Activated effector memory CD4-positive, alpha-beta T cell treated with anti-CD3 and anti-CD28 coated beads, Interleukin-2, amount 50 U/mL, for 16 hours (primary cell): ENCODE measurements around the gene DLL1.

Experiments
- DNase-seq: peaks from one replicate; pipeline ENCODE4 v3.0.0-alpha.2; 2020

Gene DLL1

DNA sequence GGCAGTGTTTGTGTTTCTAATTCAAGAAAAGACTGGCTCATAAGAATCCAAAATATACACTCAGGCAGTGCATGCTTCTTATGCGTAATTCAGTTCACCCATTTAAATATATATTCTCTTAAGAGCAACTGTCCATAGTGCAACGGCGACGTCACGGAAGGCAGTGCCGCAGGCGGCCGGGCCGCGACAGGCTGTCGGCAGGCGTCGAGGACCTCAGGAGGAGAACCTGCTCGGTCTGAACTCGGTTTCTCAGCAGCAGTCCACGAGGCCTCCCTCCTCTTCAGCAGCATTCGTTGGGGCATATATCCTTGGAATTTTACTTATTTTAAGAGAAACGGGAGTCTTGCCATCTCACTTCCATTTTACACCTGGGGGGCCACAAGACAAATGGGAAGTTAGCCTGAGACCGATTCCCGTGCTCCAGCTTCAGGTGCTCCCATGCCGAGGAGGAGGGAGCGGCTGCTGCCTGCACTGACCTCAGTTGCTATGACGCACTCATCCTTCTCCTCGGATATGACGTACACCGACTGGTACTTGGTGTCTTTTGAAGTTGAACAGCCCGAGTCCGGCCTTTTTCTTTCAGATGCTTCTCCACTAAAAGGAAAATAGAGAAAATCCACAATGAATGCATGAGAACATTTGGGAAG, 8.2 kb downstream of the DLL1 start:
- peak; percentile 27 for DNase-seq

DNA sequence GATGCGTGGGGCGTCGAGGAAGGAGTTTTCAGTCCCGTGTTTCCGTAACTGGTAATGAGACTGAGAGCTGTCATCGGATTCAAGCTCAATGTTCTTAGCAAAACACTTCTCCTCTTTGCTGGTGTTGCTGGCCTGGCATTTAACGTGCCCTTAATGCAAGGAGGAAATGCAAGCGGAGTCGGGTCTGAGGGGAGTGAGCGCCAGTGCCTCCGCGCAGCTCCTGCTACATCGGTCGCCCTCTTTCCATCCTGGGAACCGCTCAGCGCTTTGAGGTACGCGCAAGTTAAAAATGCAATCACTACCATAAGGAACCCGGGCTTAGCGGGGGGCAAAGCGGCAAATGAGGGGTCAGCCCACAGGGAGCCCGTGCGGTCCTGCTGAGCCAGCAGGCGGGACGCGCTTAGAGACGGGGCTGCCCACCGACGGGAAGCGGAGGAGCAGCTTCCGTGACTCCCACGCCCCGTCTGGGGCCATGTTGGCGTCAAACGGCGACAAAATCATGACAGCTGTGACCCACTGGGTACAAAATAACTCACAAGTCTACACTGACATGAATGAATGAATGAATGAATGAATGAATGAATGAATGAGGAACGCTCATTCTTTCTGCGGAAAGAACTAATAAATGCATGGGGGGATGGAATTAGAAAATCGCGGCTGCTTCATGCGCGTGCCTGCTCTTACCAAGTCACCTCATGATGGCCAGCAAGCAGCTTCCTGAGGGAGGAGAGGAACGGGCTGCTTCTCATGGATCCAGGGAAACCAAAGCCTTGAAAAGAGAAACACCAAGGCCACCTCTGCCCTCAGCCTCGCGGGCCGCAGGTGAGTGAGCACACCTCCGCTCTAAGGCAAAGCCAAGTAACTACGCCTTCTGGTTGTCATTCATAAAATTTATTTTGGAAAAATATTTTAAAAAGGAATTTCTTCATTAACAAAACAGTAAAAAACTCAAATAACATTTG, 9.3 kb downstream of the DLL1 start:
- DNase-seq = peak; percentile 30

DNA sequence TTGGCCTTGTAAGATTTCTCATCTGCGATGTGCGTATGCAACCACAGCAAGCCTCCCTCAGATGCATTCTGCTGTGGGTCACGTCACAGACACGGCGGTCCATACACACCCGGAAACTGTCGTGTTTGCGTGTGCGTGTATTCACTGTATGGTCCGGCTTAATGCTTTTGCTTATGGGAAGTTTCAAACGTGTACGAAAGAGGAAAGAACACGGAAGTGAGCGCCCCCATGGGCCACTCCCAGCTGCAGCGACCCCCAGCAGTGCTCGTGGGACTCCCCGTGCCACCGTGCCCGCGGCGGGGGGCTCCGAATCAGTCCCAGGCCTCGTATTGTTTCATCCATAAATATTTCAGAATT, 10.2 kb downstream of the DLL1 start:
- no peak for DNase-seq

DNA sequence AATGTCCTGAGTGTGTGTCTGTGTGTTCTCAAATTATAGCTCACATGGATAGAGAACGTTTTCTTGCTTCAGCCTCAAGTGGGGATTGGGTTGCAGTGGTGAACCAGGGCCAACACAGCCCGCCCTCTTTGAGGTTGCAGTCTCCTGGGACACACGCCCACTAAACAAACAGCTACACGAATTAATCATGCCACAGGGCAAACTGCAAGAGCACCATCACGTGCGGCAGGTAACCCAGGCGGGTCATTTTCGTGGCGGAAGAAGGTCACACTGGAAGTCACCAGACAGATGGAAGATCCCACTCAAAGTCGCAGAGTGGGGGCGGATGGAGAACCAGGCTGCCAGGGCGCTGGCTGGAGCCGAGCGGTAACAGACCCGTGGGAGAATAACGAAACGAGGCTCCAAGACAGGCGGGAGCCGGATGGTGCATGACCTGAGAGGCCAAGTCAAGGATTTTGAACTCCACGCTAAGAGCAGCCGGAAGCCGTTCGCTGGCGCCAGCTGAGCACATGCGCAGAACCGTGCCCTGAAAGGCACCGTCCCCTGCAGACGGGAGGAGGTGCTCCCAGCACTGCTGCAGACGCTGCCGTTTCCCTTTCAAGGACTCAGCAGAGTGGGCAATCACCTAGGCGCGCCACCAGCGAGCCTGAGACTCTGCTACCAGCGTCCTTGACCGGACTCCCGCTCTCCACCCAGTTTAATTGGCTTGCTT, 10.7 kb downstream of the DLL1 start:
- DNase-seq = peak; percentile 79

DNA sequence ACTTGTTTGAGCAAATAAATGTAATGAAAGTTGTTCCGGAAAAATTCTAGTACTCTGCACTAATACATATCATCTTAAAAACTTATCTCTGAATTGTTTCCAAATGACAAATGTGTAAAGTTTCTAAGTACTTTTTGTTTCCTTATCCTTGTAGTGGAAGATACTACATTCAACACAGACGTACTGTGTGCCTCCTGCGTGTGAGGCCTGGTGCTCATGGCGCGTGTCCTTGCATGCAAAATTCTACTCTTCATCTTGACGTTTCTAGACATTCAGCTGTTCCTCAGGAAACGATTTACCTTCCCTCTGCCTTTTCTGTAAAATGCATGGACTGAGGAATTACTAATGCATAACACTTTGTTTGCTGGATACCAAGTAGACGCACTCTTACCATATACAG, 11.5 kb downstream of the DLL1 start:
- DNase-seq = peak; percentile 10

DNA sequence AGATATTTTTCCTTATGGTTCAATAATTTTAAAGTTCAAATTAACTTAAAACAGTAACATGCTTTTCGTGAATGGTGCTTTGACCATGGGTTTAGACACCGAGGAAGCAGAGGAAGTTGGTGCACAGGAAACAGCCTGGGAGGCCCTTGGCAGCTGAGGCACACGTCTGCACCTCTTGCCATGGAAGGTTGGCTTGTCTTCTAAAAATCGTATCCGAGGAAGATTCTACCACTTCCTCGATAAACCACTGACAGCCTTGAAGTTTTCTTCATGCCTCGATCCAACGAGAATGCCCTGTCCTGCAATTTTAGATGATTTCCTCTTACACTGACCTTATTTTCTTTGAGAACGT, 12.2 kb downstream of the DLL1 start:
- DNase-seq = peak; percentile 38

DNA sequence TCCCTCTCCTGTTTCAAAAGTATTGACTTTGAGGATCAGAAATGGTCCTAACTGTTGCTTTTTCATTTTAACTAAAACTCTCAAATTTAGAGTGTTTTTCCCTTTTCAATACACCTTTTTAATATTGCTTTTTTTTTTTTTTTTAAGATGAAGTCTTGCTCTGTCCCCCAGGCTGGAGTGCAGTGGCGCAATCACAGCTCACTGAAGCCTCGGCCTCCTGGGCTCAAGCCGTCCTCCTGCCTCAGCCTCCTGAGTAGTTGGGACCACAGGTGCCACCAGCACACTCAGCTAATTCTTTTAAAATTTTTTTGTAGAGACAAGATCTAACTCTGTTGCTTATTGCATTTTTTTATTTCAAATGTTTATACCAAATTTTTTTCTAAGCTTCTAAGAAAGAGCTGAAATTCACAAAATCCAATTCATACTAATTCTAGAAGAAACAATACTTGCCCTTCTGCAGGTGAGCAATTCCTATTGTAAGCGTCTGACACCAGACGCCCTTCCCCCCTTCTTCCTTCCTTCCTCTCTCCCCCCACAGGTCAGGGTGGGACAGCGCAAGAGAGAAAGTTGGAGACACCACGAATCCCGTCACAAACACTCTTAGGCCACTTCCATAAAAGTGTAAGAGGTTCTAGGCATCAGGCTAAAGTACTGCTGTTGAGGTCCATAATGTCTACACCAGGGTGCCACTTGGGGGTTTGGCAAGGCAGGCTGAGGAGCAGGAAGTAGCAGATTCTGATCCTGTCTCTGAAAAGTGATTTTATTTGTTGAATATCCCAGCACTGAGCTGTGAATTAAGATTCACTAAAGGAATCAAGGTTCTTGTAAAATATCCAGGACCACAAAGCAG, 12.8 kb downstream of the DLL1 start:
- peak; percentile 42 for DNase-seq

DNA sequence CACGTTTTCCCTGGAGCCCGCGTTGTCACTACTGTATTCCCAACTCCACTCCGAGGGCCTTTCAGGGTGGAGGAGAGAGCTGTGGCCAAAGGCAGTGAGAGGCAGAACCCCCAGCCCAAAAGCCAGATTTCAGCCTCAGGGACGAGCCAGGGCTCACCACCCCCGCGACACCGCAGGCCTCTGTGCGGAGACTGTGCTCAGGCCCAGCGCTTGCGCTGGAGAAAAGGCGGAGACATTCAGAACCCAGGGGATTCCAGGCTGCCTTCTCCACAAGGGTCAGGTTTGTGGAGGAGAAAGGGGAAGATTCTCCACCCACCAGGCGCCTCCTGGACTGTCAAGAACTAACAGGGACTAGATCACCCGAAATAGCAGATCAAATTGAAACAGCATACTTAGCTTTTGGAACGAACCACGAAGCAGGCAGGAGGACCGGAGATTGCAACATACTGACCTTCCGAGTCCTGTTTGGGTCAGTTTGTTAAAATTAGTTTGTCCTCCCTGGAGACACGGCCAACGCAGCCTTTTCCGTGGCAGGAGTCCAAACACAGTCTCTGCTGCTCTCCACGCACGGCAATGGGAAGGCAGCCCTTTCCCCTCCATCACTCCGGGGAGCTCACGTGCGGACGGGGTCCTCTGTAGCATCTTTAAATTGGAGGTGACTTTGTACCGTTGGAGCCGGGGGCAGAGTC, 14.4 kb downstream of the DLL1 start:
- no peak for DNase-seq

DNA sequence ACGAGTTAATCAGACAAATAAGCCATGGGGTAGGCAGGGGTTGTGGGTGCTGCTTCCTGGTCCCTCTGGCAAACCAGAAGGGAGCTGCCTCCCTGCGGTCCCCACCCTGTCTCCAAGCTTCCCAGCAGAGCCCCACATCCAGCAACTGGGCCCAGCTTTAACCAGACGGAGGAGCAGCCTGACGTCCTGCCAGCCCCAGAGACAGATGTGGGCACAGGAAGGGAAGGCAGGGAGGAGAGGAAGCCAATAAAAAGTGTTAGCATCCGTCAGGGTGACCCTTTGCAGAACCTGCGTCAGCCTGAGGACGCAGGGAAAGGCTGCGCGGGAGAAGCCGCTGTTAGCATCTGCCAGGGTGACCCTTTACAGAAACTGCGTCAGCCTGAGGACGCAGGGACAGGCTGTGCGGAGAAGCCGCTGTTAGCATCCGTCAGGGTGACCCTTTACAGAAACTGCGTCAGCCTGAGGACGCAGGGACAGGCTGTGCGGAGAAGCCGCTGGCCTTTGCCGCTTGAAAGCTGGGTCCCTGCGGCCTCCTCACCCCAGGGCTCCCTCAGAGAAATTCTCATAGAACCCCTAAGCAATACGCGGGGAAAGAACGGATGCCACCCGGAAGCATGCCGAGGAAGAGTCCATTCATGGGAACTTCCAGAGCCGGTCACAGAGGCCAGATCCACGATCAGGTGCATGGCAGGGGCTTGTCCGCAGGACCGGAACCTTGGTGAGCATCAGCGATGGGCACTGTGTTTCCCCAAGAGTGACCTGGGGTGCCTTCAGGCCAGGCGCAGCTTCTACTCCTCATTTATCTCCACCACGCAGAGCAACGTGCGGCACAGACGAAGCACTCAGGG, 15.9 kb downstream of the DLL1 start:
- DNase-seq = no peak

DNA sequence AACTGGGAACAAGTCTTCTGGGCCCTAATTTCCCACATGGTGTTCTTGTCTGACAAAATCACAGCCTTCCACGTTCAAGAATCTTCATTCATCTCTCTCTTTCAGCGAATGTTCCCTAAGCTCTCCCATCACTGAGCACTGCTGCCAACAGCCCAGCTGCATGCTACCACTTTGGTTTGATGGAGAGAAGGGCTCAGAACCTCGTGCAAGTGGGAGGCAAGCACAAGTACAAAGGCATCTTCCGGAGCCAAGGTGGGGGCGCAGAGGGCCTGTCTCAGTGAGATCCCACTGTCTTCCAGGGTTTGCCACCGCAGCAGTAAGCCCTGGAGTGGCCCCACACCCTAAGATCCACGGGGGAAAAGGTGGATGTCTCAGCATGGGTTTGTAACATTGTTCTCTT, 17.2 kb downstream of the DLL1 start:
- no peak for DNase-seq

DNA sequence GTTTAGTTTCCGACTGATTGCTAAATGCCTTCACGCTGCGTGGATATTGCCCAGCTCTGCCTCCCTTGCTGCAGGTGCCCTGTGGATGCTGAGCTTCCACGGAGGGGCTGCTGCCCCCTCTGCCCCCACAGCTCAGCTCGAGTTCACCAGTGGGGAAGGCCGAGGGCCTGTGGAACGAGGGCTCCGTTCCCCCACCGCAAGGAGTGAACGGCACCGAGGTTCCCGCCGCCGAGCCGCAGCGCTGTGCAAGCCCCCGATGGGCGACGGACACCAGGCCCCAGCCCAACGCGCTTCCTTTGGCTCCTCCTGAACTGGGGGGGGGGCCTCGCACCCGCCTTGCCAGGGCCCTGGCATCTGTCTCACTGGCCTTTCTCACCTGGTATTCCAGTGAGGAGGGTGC, 17.7 kb downstream of the DLL1 start:
- no peak for DNase-seq

DNA sequence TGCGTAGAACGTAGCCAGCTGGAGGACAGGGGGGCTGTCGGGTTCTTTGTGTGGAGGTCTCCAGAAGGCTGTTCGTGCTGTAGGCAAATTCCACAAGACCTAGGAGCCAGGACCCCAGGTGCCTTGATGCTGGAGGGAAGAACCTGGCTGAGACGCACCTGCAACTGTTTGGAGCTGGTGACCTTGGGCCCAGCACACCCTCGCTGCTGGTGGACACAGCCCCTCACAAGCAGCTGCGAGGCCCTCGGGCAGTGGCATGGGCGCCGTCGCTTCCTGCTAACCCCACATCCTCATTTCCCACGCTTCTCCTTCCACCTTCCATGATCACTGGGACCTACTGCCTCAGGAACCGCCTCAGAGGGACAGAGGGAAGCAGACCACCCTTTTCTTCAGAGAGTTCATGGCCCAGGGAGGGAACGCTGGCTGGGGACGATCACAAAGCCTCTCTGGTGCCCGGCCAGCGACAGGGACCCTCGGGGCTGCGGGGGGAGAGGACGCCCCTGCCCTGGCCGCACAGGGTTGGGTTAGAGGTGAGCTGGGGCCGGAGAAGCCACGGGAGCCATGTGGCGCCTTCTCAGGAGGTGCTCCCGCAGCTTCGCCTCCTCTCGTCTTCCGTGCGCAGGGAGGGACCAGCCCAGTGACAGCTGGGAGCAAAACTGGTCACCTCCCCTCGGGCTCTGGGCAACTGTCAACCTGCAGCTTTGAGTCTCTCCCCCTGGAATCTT, 18.4 kb downstream of the DLL1 start:
- no peak for DNase-seq

DNA sequence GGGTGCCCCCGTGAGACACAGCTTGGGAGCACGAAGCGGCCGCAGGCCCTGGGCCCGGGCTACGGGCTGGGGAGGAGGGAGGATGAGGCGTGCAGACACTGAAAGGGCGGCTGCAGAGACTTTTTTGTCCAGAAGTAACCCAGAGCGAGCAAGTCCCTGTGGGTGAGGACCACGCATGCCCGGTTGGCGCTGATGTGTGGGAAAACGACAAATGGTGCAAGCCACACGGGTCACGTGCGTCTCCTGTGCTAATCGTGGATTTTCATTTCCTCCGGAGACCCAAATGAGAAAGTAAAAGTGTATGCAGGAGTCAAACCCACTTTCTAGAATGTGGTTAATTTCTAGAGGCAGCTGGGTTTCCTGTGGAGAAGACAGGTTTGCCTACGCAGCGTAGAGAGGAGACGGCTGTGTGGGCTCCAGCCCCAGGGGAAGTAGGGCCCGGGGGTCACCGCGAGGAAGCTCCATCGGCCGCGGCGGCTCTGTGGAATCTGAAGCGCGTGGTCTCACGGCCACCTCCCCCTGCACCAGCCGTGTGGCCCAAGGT, 19.0 kb downstream of the DLL1 start:
- peak; percentile 89 for DNase-seq

DNA sequence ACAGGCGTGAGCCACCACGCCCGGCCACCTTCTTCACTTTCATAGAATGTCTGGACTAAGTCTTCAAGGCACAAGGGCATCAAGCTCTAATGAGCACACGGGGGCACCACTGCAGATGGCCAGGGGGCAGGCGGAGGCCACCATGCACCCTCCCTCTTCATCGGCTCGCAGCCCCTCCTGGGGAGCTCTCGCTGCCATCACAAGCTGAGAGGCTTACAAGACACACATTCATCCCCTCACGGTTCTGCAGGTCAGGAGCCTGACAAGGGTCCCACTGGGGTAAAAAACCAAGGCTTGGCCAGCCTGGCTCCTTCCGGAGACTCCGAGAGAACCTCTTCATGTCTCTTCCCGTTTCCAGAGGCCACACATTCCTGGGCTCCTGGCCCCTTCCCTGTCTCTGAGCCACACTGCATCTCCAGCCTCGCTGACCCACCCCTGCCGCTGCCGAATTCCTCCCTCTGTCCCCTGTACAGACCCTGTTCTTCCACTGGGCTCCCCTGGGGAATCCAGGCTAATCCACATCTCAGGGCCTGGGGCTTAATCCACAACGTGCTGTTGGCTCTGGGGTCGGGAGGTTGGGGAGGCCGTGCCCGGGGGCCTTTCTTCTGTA, 19.8 kb downstream of the DLL1 start:
- no peak for DNase-seq

DNA sequence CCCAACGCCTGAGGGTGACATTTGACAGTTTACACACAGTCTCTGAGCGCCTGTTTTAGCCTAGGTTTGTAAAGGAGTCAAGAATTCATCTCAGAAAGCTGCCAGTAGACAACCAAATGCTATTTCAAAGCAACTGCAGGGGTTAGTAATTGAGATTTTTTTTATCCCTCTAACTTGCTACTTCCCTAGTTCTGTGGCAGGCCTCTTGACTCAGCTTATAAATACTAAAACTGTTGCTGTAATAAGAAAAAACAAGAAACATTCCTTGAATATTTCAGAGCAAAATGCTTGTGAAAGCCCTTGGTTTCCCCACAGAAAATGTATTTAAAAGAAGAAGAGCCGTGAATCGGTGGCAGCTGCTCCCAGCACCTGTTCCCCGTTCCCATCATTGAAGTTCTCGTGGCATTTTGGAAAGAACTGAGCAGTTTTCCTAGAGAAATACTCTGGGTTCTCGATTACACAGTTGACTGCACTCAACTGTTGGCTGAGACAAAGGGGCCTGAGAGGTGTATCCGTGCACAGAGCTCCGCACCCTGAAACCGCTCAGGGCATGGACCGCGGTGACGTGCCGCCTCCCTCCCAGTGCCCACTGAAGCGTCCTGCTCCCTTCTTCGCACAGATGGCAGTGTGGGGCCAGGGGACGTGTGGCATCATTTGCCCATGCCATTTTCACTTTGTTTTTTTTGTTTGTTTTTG, 20.9 kb downstream of the DLL1 start:
- no peak for DNase-seq

DNA sequence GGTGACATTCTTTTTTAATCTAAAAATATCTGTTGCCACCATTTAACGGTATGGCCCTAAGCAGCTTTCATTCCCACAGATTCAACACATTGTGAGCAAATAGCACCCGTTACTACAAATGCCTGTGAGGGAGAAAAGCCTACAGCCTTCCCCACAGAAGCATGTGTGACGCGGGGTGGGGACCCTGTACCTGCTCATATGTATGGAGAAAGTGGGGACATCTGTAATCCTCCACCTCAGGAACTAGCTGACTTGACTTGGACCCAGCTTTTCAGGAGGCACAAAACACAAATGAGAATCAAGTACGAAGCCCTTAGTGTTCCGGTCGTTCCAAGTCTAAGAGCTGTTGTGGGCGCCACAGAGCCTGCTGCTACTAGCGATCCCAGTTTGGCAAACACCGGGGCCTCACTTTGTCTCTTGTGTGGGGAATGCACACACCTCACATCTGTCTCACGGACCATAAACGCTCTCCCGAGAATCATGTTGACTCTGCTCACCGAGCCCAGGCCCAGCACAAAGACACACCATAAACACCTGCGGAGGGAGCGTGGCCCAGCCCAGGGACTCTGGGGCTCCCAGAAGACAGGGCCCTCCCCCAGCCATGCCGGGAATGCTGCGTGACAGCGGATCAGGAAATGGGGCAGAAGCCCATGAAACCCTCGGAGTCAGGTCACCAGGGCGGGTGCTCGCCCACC, 21.6 kb downstream of the DLL1 start:
- DNase-seq = no peak

DNA sequence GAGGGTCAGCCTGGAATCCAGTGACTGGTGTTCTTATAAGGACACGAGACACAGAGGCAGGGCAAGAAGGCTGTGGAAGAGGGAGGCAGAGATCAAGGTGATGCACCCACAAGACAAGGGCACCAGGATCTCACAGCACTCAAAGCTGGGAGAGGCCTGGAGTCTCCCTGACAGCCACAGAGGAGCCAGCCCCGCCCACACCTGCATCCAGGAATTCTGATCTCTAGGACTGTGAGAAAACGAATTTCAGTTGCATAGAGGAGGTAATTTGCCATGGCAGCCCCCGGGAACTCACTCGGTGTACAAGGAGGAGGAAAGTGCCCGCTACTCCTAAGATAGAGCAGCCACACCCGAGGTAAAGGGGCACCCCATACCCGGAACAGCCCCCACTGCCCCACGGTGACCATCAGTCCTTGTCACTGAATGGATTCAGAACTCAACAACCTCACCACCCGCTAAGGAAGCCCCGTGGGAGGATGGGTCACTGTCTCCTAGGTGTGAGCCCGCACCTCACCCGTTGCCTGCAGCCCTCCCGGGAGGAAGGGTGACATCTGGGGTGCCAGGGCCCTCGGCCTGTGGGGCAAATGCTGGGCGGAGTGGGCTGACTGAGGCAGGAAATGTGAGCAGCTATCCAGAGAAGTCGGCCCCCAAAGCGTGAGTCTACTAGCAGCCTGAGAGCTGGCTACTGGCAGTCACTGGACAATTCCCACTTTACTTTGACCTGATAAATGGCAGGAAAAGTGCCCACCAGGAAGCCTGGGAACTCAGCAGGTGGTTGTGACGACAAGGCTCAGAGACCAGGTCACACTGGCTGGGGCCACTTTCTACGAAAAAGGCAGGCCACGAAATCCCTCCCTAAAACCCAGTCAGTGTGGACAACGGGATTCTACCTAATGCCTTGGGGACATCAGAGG, 22.4 kb downstream of the DLL1 start:
- DNase-seq = no peak
